H9 (cell line): ENCODE measurements around the gene ADAMTS2. TPM values are rescaled to one million over a fixed set of nuclear protein-coding genes. Genes with fewer than 3 reads are reported as not detected.
A peak's percentile ranks its signal among the peaks of the same experiment; 100 is the strongest.

Experiments
- DNase-seq: peaks from one replicate; pipeline ENCODE4 v3.0.0-alpha.2; 2017
- H2AFZ ChIP-seq: one replicate; pipeline ENCODE4 v1.6.1; 2013; ENCODE audit warnings: mild to moderate bottlenecking, low read length, control low read depth, moderate library complexity
- H2AK5ac ChIP-seq: 2 replicates; pipeline ENCODE4 v1.6.1; 2013; ENCODE audit warnings: low read length, control low read depth, mixed read lengths; ENCODE audit not compliant: insufficient read length
- H2BK120ac ChIP-seq: one replicate; pipeline ENCODE4 v1.6.1; 2013; ENCODE audit warnings: low read depth, mild to moderate bottlenecking, low read length, control low read depth, inconsistent platforms; ENCODE audit not compliant: poor library complexity, severe bottlenecking
- H2BK12ac ChIP-seq: 2 replicates; pipeline ENCODE4 v1.6.1; 2013; ENCODE audit warnings: low read length, control low read depth, mixed read lengths, low read depth; ENCODE audit not compliant: insufficient read length
- H2BK15ac ChIP-seq: 2 replicates; pipeline ENCODE4 v1.6.1; 2013; ENCODE audit warnings: low read depth, low read length, control low read depth
- H2BK20ac ChIP-seq: one replicate; pipeline ENCODE4 v1.6.1; 2013; ENCODE audit warnings: low read depth, mild to moderate bottlenecking, low read length, control low read depth, inconsistent platforms; ENCODE audit not compliant: poor library complexity, severe bottlenecking
- H2BK5ac ChIP-seq: 2 replicates; pipeline ENCODE4 v1.6.1; 2013; ENCODE audit warnings: low read length, control low read depth, mixed read lengths; ENCODE audit not compliant: insufficient read length
- H3K14ac ChIP-seq: 2 replicates; pipeline ENCODE4 v1.6.1; 2013; ENCODE audit warnings: low read length, control low read depth; ENCODE audit not compliant: insufficient read depth
- H3K18ac ChIP-seq: 2 replicates; pipeline ENCODE4 v1.6.1; 2013; ENCODE audit warnings: low read depth, mild to moderate bottlenecking, mixed read lengths, low read length, control low read depth; ENCODE audit not compliant: insufficient read length
- H3K23ac ChIP-seq: 2 replicates; pipeline ENCODE4 v1.6.1; 2013; ENCODE audit warnings: low read length, control low read depth, mixed read lengths, low read depth; ENCODE audit not compliant: insufficient read length
- H3K23me2 ChIP-seq: 2 replicates; pipeline ENCODE4 v1.6.1; 2013; ENCODE audit warnings: low read depth, mild to moderate bottlenecking, mixed read lengths, low read length, control low read depth; ENCODE audit not compliant: insufficient read length, poor library complexity, severe bottlenecking
- H3K27ac ChIP-seq: 2 replicates; pipeline ENCODE4 v1.5.1; 2013; ENCODE audit warnings: low read length, control low read depth, mixed read lengths, low read depth; ENCODE audit not compliant: insufficient read length
- H3K27me3 ChIP-seq: 2 replicates; pipeline ENCODE4 v1.6.1; 2013; ENCODE audit warnings: low read length, control low read depth, inconsistent platforms; ENCODE audit not compliant: insufficient read depth
- H3K4ac ChIP-seq: 2 replicates; pipeline ENCODE4 v1.6.1; 2013; ENCODE audit warnings: low read depth, mild to moderate bottlenecking, control low read depth, inconsistent platforms, low read length, moderate library complexity
- H3K4me1 ChIP-seq: 2 replicates; pipeline ENCODE4 v1.6.1; 2013; ENCODE audit warnings: low read length, control low read depth, inconsistent platforms; ENCODE audit not compliant: insufficient read depth
- H3K4me2 ChIP-seq: 2 replicates; pipeline ENCODE4 v1.6.1; 2013; ENCODE audit warnings: low read length, control low read depth, mixed read lengths; ENCODE audit not compliant: insufficient read length, insufficient read depth
- H3K56ac ChIP-seq: 2 replicates; pipeline ENCODE4 v1.6.1; 2013; ENCODE audit warnings: low read depth, mild to moderate bottlenecking, mixed read lengths, low read length, control low read depth; ENCODE audit not compliant: insufficient read length
- H3K79me1 ChIP-seq: 2 replicates; pipeline ENCODE4 v1.6.1; 2013; ENCODE audit warnings: low read depth, mild to moderate bottlenecking, moderate library complexity, low read length, control low read depth, inconsistent platforms; ENCODE audit not compliant: insufficient read depth, poor library complexity, severe bottlenecking
- H3K79me2 ChIP-seq: 2 replicates; pipeline ENCODE4 v1.6.1; 2013; ENCODE audit warnings: low read length, control low read depth, inconsistent platforms; ENCODE audit not compliant: insufficient read depth
- H3K9ac ChIP-seq: 2 replicates; pipeline ENCODE4 v1.6.1; 2013; ENCODE audit warnings: low read length, control low read depth, mixed read lengths; ENCODE audit not compliant: insufficient read length; ENCODE audit errors: extremely low read depth
- H3K9me3 ChIP-seq: one replicate; pipeline ENCODE4 v1.6.1; 2013; ENCODE audit warnings: low read depth, low read length, inconsistent platforms; ENCODE audit not compliant: control insufficient read depth
- H3T11ph ChIP-seq: one replicate; pipeline ENCODE4 v1.6.1; 2013; ENCODE audit warnings: mild to moderate bottlenecking, low read length, control low read depth, inconsistent platforms
- H4K20me1 ChIP-seq: one replicate; pipeline ENCODE4 v1.6.1; 2013; ENCODE audit not compliant: control insufficient read depth, insufficient read length, insufficient read depth
- H4K5ac ChIP-seq: 2 replicates; pipeline ENCODE4 v1.6.1; 2013; ENCODE audit warnings: low read depth, mild to moderate bottlenecking, mixed read lengths, low read length, control low read depth; ENCODE audit not compliant: insufficient read length
- H4K8ac ChIP-seq: replicated peaks from 2 replicates; pipeline ENCODE4 v1.6.1; 2013; ENCODE audit warnings: low read length, control low read depth, mixed read lengths, low read depth; ENCODE audit not compliant: insufficient read length
- H4K91ac ChIP-seq: 2 replicates; pipeline ENCODE4 v1.6.1; 2013; ENCODE audit warnings: low read depth, mild to moderate bottlenecking, moderate library complexity, mixed read lengths, low read length, control low read depth; ENCODE audit not compliant: insufficient read length
- H3K27ac Mint-ChIP-seq, 3 experiments: 2 replicates in 2 of 3; 3 replicates in 1 of 3; pipeline ENCODE4 v1.8.0; 2020 to 2021; ENCODE audit warnings: mixed read lengths in 3 of 3, mild to moderate bottlenecking in 1 of 3, moderate library complexity in 1 of 3
- H3K27me3 Mint-ChIP-seq: 2 replicates; pipeline ENCODE4 v1.8.0; 2021; ENCODE audit warnings: low read depth, mild to moderate bottlenecking, moderate library complexity, mixed read lengths
- H3K36me3 Mint-ChIP-seq, 3 experiments: 2 replicates in 2 of 3; 3 replicates in 1 of 3; pipeline ENCODE4 v1.8.0; 2020 to 2021; ENCODE audit warnings: low read depth in 3 of 3, mixed read lengths in 3 of 3; ENCODE audit not compliant: insufficient read depth in 1 of 3
- H3K4me1 Mint-ChIP-seq, 2 experiments: 2 replicates each; pipeline ENCODE4 v1.8.0; 2020; ENCODE audit warnings: mixed read lengths in 2 of 2
- H3K4me3 Mint-ChIP-seq, 2 experiments: 2 replicates in 1 of 2; 3 replicates in 1 of 2; pipeline ENCODE4 v1.8.0; 2020 to 2021; ENCODE audit warnings: mild to moderate bottlenecking in 2 of 2, mixed read lengths in 2 of 2, moderate library complexity in 1 of 2
- H3K9me3 Mint-ChIP-seq, 2 experiments: 2 replicates in 1 of 2; 3 replicates in 1 of 2; pipeline ENCODE4 v1.8.0; 2020; ENCODE audit warnings: mild to moderate bottlenecking in 2 of 2, mixed read lengths in 2 of 2, moderate library complexity in 1 of 2
- WGBS: extraction: QIAGEN DNeasy Blood & Tissue Kit; methylation state at CpG from one replicate; pipeline ENCODE4 v1.1.7; 2013; ENCODE audit warnings: missing lambda C conversion rate, low lambda C conversion rate, mixed read lengths; ENCODE audit not compliant: insufficient read length; ENCODE audit errors: extremely low coverage; 5-methylcytosine and 5-hydroxymethylcytosine counted together
- total RNA-seq: library from RNA; stranded (reverse); gene quantifications from 2 replicates; pipeline ENCODE4 v1.2.1, GENCODE V29; 2021
- TF ChIP-seq, protein P1 (sequence below): fragments of 200-600 bp; sonication (generic); conservative IDR thresholded peaks from 3 replicates; pipeline ENCODE4 v1.8.0; 2021; ENCODE audit warnings: antibody characterized with exemption, mild to moderate bottlenecking

ADAMTS2 gene
- total RNA-seq, 1 experiment from 2014 or later, result 5.4 TPM

DNA sequence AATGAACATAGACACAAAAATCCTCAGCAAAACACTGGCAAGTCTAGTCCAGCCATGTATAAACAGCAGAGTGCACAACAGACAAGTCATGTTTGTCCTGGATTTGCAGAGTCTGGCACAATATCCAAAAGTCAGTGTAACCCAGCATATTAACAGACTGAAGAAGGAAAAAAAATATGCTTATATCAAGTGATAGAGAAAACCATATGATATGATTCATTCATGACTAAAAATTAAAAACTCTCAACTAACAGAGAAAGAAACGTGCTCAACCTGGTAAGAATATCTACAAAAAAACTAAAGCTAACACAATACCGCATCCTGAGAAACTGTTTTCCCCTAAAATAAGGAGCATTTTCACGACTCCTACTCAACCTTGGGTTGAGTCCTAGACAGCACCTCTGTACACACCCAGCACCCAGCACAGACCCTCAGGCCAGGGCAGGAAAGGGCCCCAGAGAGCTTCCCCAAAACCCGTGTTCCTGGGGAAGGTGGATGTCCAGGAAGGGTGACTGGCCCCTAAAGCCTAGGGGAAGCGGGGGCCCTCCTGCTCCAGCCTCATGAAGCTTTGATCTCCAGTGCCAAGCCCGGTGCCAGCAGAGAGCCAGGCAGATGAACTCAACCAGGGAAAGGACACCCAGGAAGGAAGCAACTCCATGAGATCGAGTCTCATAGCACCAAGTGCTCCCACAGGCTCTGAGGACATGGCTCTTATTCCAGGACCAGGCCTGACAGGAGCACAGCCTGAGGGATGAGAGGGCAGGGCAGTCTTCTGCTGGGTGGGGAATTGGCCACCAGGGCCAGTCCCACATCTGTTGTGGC is 38.9 kb downstream of the ADAMTS2 start:
- H2BK20ac ChIP-seq, result no peak overlapping the region
- H3K4me2 ChIP-seq, result no peak overlapping the region
- H2BK12ac ChIP-seq, result no peak overlapping the region
- no peak overlapping the region for H2BK120ac ChIP-seq
- no peak overlapping the region for H3K27ac ChIP-seq
- no peak overlapping the region for H3K56ac ChIP-seq
- H4K20me1 ChIP-seq, result no peaks in the 10 kb centered on the region
- Mint-ChIP-seq H3K4me3 (no peak overlapping the region), H3K9me3 (peaks cover 13 to 18% of the 10 kb centered on the region in 2 experiments; a peak in 4 of 5 replicates), H3K27ac (peak overlapping the region in 1 of 3 experiments; percentile 83; a peak in 1 of 7 replicates), H3K4me1 (0 out of 4 replicates have a peak, but pooled peaks cover 0 to 4% of the 10 kb centered on the region in 2 experiments), H3K36me3 (peaks cover 0 to 5% (median 0%) of the 10 kb centered on the region in 3 experiments; a peak in 1 of 7 replicates), H3K27me3 (peaks cover 2% of the 10 kb centered on the region; the same call in 1 of the 2 replicates)
- no peaks in the 10 kb centered on the region for H3K27me3 ChIP-seq
- H3K9ac ChIP-seq, result no peak overlapping the region
- no peak overlapping the region for H4K8ac ChIP-seq
- no peak overlapping the region for H3K18ac ChIP-seq
- no peak overlapping the region for H2AFZ ChIP-seq
- TF ChIP-seq, protein P1, sequence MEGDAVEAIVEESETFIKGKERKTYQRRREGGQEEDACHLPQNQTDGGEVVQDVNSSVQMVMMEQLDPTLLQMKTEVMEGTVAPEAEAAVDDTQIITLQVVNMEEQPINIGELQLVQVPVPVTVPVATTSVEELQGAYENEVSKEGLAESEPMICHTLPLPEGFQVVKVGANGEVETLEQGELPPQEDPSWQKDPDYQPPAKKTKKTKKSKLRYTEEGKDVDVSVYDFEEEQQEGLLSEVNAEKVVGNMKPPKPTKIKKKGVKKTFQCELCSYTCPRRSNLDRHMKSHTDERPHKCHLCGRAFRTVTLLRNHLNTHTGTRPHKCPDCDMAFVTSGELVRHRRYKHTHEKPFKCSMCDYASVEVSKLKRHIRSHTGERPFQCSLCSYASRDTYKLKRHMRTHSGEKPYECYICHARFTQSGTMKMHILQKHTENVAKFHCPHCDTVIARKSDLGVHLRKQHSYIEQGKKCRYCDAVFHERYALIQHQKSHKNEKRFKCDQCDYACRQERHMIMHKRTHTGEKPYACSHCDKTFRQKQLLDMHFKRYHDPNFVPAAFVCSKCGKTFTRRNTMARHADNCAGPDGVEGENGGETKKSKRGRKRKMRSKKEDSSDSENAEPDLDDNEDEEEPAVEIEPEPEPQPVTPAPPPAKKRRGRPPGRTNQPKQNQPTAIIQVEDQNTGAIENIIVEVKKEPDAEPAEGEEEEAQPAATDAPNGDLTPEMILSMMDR, result no peak
- no peaks in the 10 kb centered on the region for H3K79me1 ChIP-seq
- no peak for DNase-seq
- H2AK5ac ChIP-seq, result no peak overlapping the region
- H2BK15ac ChIP-seq, result no peak overlapping the region
- no peak overlapping the region for H3K23ac ChIP-seq
- H2BK5ac ChIP-seq, result no peak overlapping the region
- H3K9me3 ChIP-seq, result no peaks in the 10 kb centered on the region
- no peaks in the 10 kb centered on the region for H3K79me2 ChIP-seq
- no peak overlapping the region for H3K4ac ChIP-seq
- WGBS, result no CpG with 5 or more reads among the region's 7 CpGs
- H3K14ac ChIP-seq, result no peak overlapping the region
- H4K91ac ChIP-seq, result no peak overlapping the region
- no peak overlapping the region for H4K5ac ChIP-seq
- H3T11ph ChIP-seq, result no peak overlapping the region
- no peaks in the 10 kb centered on the region for H3K23me2 ChIP-seq
- no peaks in the 10 kb centered on the region for H3K4me1 ChIP-seq
